GM18511 (cell line): ENCODE data around the gene MAPRE3.

ENCODE experiments used
- ATAC-seq: cut with Tn5 transposase; IDR thresholded peaks from one replicate; pipeline ENCODE4 v1.9.1; 2021; ENCODE audit warnings: mild to moderate bottlenecking, moderate library complexity; ENCODE audit not compliant: unreplicated experiment

The MAPRE3 gene

DNA sequence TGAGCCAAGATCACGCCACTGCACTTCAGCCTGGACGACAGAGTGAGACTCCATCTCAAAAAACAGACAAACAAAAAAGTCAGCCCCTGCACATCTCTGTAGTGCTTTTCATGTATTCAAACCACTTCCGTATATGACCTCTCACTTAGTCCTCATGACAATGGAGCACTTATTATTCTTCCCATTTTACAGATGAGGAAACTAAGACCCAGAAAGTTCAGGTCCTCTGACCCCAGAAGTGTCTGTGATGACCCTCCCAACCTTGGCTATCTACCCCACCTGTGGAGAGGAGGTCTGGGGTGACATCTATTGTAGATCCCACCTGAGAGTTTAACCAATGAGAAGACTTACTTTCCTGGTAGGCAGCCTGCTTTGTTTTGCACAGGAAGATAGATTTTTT is 21.6 kb upstream of the MAPRE3 start:
- no peak for ATAC-seq

DNA sequence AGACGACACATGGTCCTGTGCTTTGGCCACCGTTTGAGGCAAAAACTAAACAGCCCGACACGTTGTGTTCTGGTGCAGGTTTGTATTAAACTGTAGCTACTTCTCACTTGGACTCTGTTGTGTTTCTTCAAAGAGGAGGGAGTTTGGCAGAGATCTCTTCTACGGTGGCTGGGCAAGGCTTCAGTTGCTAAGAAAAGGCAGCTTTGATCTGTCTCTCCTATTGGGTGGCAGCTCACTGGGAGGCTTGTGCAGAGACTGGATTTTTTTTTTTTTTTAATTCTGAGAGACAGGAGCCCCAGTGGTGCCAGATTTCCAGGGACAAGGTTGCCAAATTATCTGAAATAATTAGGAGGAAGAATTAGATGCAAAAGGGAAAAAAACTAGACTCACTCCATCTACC is 20.2 kb upstream of the MAPRE3 start:
- ATAC-seq = no peak

DNA sequence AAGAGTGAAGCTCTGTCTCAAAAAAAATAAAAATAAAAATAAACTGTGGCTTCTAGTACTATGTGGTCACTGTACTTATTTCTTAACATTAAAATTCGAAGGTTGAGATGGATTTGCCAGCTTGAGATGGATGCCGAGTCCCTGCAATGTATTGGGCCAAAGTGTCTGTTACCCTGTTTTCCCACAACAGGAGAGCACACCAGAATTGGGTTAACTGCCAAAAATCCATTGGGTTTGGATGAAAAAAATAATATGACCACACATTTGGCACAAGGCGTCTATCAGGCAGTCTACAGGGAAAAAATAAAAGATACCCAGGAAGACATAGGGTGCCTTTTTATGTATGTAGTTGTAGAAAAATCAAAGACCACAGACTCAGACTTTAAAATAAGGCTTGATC is 19.2 kb upstream of the MAPRE3 start:
- ATAC-seq = no peak

DNA sequence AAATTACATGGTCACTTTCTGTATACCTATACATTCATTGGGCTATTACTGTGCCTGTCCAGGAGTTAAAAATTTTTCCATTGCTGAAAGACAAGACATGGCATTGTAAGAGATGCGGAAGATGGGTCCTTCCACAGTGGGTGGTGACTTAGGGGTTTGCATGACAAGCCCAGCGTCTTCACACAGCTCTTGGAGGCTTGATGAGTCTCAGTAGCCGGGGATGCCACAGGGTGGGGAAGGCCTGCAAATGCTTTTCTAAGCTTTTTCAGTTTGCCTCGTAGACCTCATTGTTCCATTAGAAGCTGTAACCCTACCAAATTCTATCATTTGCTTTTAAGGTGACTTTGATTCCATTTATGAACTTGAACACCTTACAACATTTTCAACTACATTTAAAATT is 18.1 kb upstream of the MAPRE3 start:
- no peak for ATAC-seq

DNA sequence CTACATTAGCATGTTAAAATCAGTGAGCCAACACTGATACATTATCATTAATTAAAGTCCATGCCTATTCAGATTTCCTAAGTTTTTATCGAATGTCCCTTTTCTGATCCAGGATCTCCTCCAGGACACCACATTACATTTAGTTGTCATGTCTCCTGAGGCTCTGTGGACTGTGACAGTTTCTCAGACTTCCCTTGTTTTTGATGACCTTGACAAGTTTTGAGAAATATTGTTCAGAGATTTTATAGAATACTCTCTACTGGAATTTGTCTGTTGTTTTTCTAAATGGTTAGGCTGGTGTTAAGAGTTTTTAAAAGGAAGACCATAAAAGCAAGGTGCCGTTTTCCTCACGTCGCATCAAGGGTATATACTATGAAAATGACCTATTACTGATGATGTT is 16.3 kb upstream of the MAPRE3 start:
- ATAC-seq = no peak

DNA sequence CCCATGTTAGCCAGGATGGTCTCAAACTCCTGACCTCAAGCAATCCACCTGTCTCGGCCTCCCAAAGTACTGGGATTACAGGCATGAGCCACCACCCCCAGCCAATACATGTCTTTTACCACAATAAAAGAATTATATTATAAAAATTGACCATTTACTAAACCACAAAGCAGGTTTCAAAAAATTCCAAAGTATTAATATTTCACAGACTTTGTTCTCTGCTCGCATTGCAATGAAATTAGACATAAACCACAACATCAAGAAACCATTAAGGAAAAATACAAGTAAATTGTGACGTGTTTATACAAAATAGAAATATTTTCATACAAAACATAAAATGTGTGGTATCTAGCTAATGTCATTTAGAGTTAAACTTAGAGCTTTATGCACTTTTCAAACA is 13.4 kb upstream of the MAPRE3 start:
- ATAC-seq = no peak

DNA sequence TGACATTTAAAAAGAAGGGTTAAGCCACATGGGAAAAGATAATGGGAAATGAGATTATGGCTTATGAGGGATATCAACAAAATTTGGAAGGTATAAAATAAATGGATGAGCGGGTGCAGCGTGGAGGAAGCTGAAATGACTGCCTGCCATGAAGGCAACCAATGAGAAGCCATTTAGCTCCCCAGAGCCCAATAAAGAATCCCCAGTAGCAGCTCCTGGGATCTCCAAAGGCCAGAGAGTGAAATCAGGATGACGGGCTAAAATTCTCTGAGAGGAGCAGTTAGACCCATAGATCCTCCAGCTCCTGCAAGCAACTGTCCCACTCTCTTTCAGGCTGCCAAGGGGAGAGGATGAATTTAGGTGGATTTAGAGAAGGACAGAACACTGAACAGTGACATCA is 12.9 kb upstream of the MAPRE3 start:
- ATAC-seq = no peak

DNA sequence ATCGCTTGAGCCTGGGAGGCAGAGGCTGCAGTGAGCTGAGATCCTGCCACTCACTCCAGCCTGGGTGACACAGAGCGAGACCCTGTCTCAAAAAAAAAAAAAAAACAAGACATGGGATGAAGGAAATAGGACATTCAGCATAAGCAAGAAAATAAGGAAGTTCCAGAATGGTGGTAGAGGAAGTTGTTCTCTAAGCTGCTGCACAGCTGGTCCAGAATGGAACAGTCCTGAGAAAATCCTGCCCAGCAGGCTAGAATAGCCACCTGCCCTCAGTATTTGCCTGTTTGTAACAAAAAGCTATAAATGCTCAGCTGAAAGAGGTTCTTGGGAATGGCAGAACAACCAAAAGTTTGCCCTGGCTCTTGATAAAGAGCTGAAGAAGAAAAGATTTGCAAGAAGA is 11.1 kb upstream of the MAPRE3 start:
- no peak for ATAC-seq

DNA sequence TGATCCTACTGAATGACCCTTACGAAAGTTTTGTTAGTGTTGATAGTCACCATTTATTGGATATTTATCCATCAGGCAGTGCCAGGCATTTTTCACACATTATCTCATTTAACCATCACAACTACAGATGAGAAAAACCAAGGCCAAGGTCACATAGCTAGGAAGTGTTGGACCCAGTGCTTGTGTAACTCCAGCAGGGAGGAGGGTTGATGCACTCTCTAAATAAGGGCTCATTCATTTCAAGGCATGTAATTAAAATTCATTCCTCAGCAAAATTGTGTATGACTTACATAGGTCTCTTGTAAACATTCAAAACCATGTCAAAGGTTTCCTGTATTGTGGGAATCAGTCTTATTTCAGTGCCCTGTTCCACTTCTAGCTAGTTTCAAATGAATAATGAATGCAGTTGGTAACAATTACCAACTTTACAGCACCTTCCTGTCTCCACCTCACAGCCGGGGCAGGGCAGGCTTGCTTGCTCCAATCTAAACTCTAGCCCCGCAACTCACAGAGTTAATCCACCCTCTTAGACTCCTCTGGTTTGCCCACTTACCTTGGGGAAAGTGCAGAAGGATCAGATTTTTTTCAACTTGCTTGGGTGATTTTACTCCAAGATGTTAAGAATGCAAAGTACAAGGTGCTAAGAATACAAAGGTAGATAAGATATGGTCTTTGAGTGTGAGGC is 5.8 kb upstream of the MAPRE3 start:
- no peak for ATAC-seq

DNA sequence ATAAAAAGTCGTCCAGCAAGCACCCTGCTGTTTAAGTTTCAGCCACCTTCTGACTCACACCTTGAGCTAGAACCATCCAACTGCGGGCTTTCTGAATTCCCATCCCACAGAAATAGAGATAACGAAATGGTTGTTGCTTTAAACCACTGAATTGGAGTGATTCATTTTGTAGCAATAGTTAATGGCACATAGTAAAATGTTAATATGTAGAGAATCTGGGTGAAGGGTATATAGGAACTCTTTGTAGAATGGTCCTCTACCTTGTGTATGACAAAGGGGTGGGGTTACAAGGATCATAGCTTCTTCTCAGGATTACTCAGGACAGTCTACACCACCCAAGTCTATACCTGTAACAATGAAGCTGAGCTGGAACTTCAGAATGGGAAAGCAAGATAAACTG is 2.4 kb upstream of the MAPRE3 start:
- ATAC-seq = no peak

DNA sequence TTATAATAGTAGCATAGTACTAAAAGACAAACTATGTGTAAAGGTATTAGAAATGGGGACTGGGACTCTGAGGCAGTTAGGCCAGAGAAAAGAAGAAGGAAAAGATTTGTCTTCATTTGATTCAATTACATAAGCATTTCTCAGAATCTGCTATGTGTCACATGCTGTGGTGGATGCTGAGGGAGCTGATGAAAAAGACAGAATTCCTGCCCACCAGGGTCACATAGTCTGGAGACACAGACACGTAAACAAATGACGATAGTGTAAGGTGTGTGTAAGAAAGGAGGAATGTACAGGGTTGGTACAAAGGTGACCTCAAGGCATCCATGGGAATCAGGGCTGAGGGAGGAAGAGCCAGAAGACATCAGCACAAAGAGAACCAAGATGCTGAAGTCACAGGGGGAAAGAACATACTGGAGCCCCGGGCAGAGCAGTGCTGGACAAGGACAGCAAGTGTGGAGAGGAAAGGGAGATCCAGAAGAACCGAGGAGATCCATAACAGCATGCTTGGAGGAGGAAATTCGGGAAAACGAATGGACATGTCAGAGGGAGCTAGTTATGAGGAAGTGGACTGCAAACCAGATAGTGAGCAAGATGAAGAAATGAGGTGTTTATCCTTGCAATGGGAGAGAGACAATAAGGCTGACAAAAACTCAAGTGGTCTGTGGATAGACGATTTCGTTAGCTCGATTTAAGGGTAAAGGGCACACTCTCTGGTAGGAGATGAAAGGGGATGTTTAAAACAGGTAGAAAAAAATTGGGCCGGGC is 1.2 kb upstream of the MAPRE3 start:
- ATAC-seq = no peak

DNA sequence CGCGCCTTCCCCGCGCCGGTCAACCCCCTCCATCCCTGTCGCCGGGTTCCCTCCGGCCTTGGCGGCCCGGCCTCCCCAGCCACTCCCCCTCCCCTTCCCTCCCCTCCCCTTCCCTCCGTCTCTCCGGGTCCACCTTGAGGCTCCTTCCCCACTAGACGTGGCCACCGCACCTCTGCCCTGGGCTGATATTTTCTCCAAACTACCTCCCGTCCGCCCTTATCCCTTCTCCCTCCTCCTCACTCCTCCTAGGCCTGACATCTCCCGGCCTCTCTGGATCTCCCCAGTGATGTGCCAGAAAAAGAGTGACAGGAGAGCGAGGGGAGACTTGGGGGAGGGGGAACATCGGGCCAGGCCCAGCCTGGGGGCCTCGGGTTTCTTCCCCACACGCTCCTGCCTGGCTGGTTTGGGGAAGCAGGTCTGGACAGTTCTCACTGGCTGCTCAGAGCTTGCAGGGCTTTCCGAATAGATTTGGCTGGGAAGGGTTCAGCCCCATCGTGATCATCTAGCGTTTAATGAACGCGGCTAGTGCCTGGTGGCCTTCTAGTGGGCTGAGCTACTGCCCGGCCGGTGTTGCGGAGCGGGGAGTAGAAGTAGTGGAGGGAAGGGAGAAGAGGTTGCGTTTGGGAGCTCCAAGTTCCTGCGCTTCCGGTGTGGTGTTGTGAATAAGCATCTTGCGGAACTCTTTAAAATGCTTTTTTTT is 641 bp downstream of the MAPRE3 start:
- no peak for ATAC-seq

DNA sequence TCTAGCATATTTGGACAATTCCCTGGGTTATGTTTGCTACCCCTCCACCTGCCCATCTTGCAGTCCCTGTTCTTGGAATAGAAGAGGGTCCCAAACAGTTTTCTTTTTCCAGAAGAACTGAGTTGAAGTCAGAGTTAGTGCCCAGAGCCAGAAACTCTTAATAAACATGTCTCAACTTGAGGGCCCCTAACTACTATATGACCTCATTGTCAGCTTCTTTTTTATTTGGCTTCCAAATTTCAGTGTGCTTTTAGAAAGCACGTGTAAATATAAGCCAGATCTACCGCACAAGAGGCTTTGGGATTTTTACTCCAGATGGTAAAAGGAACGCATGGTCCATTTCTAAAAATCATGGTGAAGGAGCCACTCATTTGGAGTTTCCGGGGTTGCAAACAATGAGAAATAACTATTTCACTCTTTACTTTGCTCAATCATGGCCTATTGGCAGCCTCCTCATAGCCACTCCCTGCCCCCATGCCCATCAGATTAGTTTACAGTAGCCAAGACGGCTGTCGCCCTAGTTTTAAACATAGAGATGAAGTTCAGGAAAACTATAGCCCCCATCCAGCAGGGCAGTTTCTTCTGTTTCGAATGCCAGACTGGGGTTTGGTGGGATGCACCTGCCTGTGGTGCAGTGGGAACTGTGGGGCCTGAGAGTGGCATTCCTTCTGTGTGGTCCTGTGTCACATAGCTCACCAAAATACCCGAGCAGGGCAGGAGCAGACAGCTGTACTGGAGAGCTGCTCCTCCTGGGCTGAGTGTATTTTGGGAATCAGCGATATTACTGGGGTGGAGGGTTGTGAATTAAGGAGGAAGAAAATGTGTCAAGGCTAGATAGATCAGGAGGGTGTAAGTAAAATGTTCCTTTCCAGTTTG is 1.7 kb downstream of the MAPRE3 start:
- ATAC-seq = no peak

DNA sequence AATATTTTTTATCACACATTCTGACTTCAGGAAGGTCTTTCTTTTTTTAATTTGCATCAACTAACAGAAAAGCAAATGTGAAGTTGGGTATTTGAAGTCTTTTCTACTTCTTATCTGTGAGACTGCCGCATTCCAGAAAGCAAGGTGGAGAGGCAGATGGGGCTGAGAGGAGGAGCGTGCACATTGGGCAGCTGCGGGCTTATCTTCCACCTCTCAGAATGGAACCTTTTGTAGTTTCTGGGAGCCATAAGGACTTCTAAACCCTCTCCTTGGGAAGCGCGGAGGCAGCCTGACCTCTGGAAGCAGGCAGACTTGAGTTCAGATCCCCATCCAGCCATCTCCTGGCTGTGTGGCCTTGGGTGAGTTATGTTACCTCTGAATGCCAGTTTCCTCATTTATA is 3.9 kb downstream of the MAPRE3 start:
- no peak for ATAC-seq

DNA sequence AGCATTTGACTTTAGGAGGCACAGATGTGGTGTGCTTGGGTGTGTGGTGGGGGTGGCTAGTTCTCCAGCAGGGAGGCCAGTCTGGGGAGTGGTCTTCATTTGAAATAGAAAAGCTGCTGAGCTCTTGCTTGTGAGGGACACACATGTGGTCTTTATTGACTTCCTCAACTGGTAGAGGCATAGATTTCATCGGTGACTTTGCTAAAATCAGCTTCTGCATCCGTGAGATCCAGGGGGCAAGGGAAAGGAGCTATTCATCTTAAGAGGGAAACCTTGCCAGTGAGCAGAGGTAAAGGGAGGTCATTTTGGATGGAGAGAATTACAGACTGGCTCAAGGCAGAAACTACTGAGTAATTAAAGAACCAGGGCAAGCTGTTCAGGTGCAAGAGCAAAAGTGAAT is 4.7 kb downstream of the MAPRE3 start:
- no peak for ATAC-seq

DNA sequence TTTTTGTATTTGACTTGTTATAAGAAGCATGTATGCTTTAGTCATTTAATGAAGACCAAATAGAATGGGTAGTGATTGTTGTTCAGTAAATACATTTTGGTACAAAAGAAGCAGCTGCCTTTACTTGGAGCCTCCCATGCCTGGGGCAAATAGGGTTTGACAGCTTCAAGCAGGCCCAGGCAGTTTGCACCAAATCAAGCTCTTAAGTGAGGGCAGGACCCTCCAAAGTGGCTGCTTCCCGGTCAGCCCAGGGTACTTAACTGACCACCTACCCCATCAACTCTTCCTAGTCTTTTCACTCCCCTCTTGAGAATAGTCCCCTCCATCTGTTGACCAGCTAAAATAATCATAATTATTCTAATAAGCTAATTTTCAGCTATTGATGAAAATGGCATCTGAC is 5.2 kb downstream of the MAPRE3 start:
- ATAC-seq = no peak

DNA sequence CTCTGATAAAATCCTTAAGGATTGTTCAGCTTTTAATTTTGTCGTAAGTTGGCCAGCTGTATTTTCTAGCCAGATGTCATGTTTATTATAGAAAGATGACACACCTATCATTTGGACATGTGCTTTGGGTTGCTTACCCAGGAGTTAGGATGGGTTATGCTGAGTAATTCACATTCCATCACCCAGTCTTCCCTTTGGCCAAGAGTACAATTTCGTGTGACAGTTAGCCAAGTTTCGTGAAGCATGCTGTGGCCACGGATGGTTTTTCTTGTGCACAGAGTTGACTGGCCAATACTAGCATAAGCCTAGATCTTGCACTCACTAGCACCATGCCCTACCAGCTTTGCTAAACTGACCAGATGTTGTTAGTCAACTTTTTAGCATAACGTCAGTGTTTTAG is 5.8 kb downstream of the MAPRE3 start:
- no peak for ATAC-seq

DNA sequence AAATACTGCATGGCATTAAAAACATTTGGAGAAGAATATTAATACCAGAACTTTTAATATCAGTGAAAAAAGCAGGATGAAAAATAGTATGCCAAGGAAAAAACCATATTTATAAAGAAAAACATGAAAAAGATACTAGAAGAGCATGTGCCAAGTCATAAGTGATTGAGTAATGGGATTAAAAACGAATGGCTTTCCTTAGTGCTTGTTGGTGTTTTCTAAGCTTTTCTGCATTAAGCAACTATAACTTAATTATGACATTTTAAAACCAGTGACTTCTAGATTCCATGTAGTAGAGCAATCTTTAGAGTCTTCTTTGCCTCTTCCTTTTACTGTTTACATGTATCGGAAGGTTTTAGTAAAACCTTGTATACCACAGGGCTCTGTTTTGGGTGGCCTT is 6.6 kb downstream of the MAPRE3 start:
- ATAC-seq = no peak

DNA sequence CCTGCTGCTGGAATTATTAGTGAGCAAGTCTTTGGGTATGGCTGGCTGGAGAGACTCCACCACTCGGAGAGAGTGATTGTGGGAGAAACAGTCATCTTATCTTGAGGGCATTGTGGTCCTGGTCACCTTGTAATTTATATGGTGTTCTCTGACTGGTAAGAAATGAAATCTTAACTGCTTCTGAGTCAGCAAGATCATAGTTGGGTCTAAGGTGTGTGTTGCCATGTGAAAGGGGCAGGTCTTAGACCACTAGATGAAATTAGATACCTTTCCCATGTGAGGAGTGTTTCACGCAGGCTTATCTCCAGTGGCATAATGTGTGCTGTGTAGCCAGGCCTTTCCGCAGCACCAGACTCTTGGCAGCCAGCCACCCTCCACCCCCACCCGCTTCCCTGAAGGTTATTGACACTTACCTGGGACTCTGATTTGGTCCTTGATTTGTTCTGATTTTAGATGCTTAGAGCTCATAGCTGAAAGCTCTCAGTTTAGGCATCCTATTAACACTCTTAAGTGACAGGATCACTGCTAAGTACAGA is 7.7 kb downstream of the MAPRE3 start:
- no peak for ATAC-seq

DNA sequence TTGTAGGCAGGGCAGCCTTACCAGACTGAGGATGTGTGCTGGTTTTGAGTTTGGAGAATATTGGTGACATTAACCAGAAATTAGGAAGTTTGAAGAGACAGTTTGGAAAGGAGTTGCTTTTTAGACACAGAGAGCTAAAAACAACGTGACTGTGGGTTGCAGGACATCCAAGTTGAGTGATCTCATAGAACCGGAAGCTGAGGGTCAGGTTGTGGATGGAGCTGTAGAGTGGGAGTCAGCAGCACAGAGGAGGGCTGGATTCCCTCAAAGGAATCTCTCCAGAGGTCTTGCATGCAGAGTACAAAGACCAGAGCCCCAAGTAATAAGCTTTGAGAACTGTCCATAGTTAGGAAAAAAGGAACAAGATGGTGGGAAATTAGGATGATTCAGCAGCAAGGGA is 9.3 kb downstream of the MAPRE3 start:
- no peak for ATAC-seq

DNA sequence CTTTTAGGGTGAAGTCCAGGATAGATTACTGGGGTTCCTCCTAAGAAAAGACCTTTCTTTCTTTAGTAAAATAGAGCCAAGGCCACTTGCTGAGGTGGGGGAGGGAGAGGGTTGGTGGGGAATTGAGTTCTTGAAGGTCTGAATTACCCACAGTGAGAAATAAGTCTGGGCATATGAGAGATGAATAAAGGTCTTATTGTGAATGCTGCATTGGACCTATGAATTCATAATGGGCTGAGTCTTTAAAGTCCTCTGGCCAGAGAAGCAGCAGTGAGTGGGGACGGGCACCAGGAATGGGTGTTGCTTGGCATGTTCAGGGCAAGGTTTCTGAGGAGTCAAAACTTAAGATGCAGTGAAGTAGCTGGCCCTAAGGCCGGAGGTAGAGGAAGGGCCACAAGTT is 10.5 kb downstream of the MAPRE3 start:
- no peak for ATAC-seq
